Measurements from ENCODE around the gene LYPD3. TPM values are rescaled to one million over a fixed set of nuclear protein-coding genes. Genes with fewer than 3 reads are reported as not detected.

The LYPD3 gene
- total and polyA plus RNA-seq, 2 experiments from 2014 or later = 3.3 to 4.6 TPM

DNA sequence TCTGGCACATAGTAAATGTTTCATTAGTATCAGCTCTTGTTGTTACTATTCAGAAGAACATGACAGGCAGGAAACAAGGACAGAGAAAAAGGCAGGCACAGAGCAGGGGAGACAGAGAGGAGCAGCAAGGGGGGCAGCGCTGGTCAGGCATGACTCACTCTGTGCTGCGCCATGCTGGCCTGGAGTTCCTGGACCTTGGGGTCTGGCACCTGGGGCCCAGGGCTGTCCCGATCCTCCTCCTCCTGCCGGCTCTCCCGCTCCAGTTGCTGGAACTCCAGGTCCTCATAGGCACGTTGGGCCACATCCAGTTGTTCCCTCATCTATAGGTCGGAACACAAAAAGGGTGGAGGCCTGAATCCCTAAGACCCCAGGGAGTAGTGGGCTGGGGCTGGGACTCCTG lies 31.6 kb upstream of the LYPD3 start:
- Histone ChIP-seq H3K79me2 (replicated peaks; ENCODE audit: insufficient read depth) (no peaks in the 10 kb centered on the region), H3K27ac (ENCODE audit: low read depth) (no peak overlapping the region), H4K20me1 (replicated peaks; ENCODE audit: insufficient read depth) (0 out of 2 replicates have a peak, but pooled peaks cover 7% of the 10 kb centered on the region), H3K4me2 (no peak overlapping the region), H3K9me2 (ENCODE audit: insufficient read depth) (no peaks in the 10 kb centered on the region), H2AFZ (no peak overlapping the region), H3K4me1 (ENCODE audit: insufficient read depth) (no peaks in the 10 kb centered on the region), H3K4me3 (no peak overlapping the region), H3K36me3 (ENCODE audit: insufficient read depth) (no peaks in the 10 kb centered on the region; the same call in 1 of the 2 replicates), H3K27me3 (ENCODE audit: insufficient read depth) (0 out of 2 replicates have a peak, but pooled peaks cover 6% of the 10 kb centered on the region), H3F3A (replicated peaks; ENCODE audit: low read depth) (no peaks in the 10 kb centered on the region)
- Mint-ChIP-seq H3K9me3 (no peaks in the 10 kb centered on the region; the same call in 2 of the 3 replicates), H3K4me1 (peaks cover 11% of the 10 kb centered on the region), H3K27me3 (ENCODE audit: insufficient read depth, low read depth, poor library complexity) (peaks cover 6% of the 10 kb centered on the region), H3K4me3 (no peak overlapping the region), H3K27ac (no peak overlapping the region), H3K36me3 (ENCODE audit: low read depth) (peaks cover 3% of the 10 kb centered on the region; the same call in 1 of the 3 replicates)
- ATAC-seq = no peak
- no peak for TF ChIP-seq POLR2AphosphoS5 (IDR thresholded peaks at IDR 0.05; ENCODE audit: low read depth)
- no peak for TF ChIP-seq NANOG (IDR thresholded peaks at IDR 0.05; ENCODE audit: borderline replicate concordance)
- TF ChIP-seq, protein P1, sequence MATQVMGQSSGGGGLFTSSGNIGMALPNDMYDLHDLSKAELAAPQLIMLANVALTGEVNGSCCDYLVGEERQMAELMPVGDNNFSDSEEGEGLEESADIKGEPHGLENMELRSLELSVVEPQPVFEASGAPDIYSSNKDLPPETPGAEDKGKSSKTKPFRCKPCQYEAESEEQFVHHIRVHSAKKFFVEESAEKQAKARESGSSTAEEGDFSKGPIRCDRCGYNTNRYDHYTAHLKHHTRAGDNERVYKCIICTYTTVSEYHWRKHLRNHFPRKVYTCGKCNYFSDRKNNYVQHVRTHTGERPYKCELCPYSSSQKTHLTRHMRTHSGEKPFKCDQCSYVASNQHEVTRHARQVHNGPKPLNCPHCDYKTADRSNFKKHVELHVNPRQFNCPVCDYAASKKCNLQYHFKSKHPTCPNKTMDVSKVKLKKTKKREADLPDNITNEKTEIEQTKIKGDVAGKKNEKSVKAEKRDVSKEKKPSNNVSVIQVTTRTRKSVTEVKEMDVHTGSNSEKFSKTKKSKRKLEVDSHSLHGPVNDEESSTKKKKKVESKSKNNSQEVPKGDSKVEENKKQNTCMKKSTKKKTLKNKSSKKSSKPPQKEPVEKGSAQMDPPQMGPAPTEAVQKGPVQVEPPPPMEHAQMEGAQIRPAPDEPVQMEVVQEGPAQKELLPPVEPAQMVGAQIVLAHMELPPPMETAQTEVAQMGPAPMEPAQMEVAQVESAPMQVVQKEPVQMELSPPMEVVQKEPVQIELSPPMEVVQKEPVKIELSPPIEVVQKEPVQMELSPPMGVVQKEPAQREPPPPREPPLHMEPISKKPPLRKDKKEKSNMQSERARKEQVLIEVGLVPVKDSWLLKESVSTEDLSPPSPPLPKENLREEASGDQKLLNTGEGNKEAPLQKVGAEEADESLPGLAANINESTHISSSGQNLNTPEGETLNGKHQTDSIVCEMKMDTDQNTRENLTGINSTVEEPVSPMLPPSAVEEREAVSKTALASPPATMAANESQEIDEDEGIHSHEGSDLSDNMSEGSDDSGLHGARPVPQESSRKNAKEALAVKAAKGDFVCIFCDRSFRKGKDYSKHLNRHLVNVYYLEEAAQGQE (IDR thresholded peaks at IDR 0.05; ENCODE audit: unreplicated experiment) = no peak
- TF ChIP-seq ZNF114 (CRISPR knock-in tag; IDR thresholded peaks at IDR 0.05) = no peak
- TF ChIP-seq EZH2 (IDR thresholded peaks at IDR 0.05; ENCODE audit: low read depth, unreplicated experiment) = no peak
- TF ChIP-seq, protein P2, sequence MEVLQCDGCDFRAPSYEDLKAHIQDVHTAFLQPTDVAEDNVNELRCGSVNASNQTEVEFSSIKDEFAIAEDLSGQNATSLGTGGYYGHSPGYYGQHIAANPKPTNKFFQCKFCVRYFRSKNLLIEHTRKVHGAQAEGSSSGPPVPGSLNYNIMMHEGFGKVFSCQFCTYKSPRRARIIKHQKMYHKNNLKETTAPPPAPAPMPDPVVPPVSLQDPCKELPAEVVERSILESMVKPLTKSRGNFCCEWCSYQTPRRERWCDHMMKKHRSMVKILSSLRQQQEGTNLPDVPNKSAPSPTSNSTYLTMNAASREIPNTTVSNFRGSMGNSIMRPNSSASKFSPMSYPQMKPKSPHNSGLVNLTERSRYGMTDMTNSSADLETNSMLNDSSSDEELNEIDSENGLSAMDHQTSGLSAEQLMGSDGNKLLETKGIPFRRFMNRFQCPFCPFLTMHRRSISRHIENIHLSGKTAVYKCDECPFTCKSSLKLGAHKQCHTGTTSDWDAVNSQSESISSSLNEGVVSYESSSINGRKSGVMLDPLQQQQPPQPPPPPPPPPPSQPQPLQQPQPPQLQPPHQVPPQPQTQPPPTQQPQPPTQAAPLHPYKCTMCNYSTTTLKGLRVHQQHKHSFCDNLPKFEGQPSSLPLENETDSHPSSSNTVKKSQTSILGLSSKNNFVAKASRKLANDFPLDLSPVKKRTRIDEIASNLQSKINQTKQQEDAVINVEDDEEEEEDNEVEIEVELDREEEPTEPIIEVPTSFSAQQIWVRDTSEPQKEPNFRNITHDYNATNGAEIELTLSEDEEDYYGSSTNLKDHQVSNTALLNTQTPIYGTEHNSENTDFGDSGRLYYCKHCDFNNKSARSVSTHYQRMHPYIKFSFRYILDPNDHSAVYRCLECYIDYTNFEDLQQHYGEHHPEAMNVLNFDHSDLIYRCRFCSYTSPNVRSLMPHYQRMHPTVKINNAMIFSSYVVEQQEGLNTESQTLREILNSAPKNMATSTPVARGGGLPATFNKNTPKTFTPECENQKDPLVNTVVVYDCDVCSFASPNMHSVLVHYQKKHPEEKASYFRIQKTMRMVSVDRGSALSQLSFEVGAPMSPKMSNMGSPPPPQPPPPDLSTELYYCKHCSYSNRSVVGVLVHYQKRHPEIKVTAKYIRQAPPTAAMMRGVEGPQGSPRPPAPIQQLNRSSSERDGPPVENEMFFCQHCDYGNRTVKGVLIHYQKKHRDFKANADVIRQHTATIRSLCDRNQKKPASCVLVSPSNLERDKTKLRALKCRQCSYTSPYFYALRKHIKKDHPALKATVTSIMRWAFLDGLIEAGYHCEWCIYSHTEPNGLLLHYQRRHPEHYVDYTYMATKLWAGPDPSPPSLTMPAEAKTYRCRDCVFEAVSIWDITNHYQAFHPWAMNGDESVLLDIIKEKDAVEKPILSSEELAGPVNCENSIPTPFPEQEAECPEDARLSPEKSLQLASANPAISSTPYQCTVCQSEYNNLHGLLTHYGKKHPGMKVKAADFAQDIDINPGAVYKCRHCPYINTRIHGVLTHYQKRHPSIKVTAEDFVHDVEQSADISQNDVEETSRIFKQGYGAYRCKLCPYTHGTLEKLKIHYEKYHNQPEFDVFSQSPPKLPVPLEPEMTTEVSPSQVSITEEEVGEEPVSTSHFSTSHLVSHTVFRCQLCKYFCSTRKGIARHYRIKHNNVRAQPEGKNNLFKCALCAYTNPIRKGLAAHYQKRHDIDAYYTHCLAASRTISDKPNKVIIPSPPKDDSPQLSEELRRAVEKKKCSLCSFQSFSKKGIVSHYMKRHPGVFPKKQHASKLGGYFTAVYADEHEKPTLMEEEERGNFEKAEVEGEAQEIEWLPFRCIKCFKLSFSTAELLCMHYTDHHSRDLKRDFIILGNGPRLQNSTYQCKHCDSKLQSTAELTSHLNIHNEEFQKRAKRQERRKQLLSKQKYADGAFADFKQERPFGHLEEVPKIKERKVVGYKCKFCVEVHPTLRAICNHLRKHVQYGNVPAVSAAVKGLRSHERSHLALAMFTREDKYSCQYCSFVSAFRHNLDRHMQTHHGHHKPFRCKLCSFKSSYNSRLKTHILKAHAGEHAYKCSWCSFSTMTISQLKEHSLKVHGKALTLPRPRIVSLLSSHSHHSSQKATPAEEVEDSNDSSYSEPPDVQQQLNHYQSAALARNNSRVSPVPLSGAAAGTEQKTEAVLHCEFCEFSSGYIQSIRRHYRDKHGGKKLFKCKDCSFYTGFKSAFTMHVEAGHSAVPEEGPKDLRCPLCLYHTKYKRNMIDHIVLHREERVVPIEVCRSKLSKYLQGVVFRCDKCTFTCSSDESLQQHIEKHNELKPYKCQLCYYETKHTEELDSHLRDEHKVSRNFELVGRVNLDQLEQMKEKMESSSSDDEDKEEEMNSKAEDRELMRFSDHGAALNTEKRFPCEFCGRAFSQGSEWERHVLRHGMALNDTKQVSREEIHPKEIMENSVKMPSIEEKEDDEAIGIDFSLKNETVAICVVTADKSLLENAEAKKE (CRISPR knock-in tag; IDR thresholded peaks at IDR 0.05) = no peak
- TF ChIP-seq, protein P3, sequence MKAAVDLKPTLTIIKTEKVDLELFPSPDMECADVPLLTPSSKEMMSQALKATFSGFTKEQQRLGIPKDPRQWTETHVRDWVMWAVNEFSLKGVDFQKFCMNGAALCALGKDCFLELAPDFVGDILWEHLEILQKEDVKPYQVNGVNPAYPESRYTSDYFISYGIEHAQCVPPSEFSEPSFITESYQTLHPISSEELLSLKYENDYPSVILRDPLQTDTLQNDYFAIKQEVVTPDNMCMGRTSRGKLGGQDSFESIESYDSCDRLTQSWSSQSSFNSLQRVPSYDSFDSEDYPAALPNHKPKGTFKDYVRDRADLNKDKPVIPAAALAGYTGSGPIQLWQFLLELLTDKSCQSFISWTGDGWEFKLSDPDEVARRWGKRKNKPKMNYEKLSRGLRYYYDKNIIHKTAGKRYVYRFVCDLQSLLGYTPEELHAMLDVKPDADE (IDR thresholded peaks at IDR 0.05) = no peak
- no peak for TF ChIP-seq CREB1 (CRISPR knock-in tag; IDR thresholded peaks at IDR 0.05; ENCODE audit: low read depth)
- TF ChIP-seq STAT1 (IDR thresholded peaks at IDR 0.05; ENCODE audit: unreplicated experiment) = no peak
- no peak for TF ChIP-seq ZNF331 (CRISPR knock-in tag; IDR thresholded peaks at IDR 0.05; ENCODE audit: low read depth)
- no peak for TF ChIP-seq JUNB (IDR thresholded peaks at IDR 0.05; ENCODE audit: unreplicated experiment)
- DNase-seq (ENCODE audit: low spot score) = no peak
